Renal pelvis (tissue), 4 donors: ENCODE data around the gene NFKB2. TPM values are rescaled to one million over a fixed set of nuclear protein-coding genes. Genes with fewer than 3 reads are reported as not detected.

ENCODE experiments used
- DNase-seq: peaks from one replicate; pipeline ENCODE4 v3.0.0-alpha.2; 2013
- polyA plus RNA-seq, 3 donors: library from polyadenylated mRNA; unstranded; fragments of 120-200 nt; gene quantifications; one replicate each; pipeline ENCODE4 v1.2.1, GENCODE V29; 2013; ENCODE audit not compliant: insufficient read length in 3 of 3

NFKB2 gene
- polyA plus RNA-seq, 3 donors: 20.6 to 22.7 (median 21.4) TPM

GRCh38 chr10:102394079-102394800 lies 1.3 kb upstream of the NFKB2 start:
- peak; percentile 92 for DNase-seq

- DNase-seq: no peak
Observed at GRCh38 chr10:102394801-102395399, 605 bp upstream of the NFKB2 start.

DNA sequence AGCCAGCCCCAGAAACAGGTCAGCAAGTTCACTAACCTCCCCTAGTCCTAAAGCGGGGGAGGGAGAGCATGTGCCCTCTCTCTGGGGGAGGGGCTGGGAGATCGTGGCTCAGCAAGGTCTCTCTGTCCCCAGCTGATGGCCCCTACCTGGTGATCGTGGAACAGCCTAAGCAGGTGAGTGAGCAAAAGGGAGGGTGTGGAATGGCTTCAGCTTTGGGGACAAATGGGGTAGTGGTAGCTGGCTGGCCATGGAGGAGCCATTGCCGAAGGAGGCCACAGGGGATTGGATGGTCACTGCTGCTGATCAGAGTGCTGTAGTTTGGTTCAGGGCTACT lies 779 bp downstream of the NFKB2 start:
- DNase-seq: no peak

DNA sequence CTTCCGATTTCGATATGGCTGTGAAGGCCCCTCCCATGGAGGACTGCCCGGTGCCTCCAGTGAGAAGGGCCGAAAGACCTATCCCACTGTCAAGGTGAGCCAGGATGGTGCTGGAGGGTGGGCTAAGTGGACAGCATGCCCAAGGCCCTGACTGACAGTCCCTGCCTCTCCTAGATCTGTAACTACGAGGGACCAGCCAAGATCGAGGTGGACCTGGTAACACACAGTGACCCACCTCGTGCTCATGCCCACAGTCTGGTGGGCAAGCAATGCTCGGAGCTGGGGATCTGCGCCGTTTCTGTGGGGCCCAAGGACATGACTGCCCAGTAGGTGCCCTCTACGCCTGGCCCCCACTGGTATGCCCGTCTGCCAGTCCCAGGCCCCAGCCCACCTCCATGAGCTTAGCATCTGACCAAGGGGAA lies 1.2 kb downstream of the NFKB2 start:
- DNase-seq: no peak

DNA sequence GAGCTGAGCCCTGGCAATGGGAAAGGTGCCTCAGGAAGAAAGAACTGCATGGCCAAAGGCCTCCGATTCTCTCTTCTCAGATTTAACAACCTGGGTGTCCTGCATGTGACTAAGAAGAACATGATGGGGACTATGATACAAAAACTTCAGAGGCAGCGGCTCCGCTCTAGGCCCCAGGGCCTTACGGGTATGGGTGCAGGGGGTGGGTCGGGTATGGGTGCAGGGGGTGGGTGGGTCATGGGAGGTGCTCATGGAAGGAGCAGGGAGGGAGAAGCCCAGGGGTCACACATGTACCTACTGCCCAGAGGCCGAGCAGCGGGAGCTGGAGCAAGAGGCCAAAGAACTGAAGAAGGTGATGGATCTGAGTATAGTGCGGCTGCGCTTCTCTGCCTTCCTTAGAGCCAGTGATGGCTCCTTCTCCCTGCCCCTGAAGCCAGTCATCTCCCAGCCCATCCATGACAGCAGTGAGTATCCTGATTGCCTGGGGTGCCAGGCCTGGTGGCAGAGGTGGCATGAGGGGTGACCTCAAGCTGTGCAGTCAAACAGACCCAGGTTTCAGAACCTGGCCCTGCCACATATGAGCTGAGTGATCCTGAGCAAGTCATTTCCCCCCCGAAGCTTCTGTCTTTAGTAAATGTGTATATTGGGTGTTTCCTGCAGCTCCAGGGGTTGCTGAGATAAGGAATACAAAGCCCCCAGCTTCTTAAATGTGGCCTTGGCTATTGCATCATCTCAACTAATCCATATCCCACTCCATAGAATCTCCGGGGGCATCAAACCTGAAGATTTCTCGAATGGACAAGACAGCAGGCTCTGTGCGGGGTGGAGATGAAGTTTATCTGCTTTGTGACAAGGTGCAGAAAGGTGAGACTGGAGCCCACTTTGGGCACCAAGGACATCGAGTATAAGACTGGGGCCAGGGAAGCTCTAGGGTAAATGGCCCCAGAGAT lies 2.0 kb downstream of the NFKB2 start:
- no peak for DNase-seq

GRCh38 chr10:102398172-102399020 lies 2.9 kb downstream of the NFKB2 start:
- DNase-seq: no peak

GRCh38 chr10:102399217-102400021 lies 3.9 kb downstream of the NFKB2 start:
- peak; percentile 84 for DNase-seq

GRCh38 chr10:102400076-102400475 lies 4.6 kb downstream of the NFKB2 start:
- DNase-seq: no peak

DNA sequence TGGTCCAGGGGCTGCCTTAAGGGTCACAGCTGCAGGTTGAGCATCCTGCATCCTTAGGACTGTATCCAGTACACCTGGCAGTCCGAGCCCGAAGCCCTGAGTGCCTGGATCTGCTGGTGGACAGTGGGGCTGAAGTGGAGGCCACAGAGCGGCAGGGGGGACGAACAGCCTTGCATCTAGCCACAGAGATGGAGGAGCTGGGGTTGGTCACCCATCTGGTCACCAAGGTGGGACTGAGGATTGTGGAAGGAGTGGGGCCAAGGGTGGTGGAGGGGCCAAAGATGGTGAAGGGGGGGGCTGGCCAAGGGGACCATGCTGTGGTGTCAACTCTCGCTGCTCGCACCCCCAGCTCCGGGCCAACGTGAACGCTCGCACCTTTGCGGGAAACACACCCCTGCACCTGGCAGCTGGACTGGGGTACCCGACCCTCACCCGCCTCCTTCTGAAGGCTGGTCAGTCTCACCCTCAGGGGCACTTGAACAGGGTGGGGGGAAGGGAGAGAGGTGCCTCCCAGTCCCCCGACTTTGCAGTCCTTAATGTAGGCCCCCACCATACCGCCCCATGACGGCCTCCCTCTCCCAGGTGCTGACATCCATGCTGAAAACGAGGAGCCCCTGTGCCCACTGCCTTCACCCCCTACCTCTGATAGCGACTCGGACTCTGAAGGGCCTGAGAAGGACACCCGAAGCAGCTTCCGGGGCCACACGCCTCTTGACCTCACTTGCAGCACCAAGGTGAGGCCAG lies 5.3 kb downstream of the NFKB2 start:
- no peak for DNase-seq

GRCh38 chr10:102401342-102401654 lies 5.8 kb downstream of the NFKB2 start:
- DNase-seq: no peak

GRCh38 chr10:102401735-102402511 lies 6.4 kb downstream of the NFKB2 start:
- no peak for DNase-seq

- no peak for DNase-seq
Observed at GRCh38 chr10:102402512-102402896, 7.0 kb downstream of the NFKB2 start.

- no peak for DNase-seq
Observed at GRCh38 chr10:102403115-102403514, 7.6 kb downstream of the NFKB2 start.

- DNase-seq: no peak
Observed at GRCh38 chr10:102404361-102405107, 9.0 kb downstream of the NFKB2 start.

DNA sequence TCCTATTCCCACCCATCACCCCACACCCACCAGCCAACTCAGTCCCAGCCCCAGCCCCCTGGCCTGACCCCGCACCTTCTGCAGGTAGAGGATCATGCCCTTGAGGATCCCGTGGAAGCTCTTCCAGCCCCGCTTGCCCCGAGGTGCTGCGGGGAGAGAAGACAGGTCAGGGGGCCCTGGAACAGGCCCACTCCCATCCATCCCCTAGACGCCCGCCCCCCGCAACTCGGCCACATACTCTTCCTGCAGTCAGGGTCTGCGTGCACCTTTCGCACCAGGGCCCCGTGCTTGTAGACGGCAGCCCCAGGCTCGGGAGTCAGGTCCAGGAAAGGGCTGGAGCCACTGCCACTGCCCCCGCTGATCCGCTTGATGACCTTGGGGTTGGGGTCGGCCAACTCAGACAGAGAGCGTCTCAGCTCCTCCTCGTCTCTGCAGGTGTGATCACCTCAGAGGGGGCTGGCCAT lies 9.6 kb downstream of the NFKB2 start:
- no peak for DNase-seq

GRCh38 chr10:102405632-102406031 lies 10.1 kb downstream of the NFKB2 start:
- DNase-seq: no peak

- DNase-seq: no peak
Observed at GRCh38 chr10:102406815-102407214, 11.3 kb downstream of the NFKB2 start.

- DNase-seq: no peak
Observed at GRCh38 chr10:102407425-102408130, 12.1 kb downstream of the NFKB2 start.
